CD8-positive, alpha-beta memory T cell (primary cell): Measurements from ENCODE around the gene SCD. TPM values are rescaled to one million over a fixed set of nuclear protein-coding genes. Genes with fewer than 3 reads are reported as not detected.
A peak's percentile ranks its signal among the peaks of the same experiment; 100 is the strongest.

Experiments used
- CTCF ChIA-PET: fragments of 350-600 bp; sonication (Branson Sonifier 250); formaldehyde crosslinking; loops from one replicate; lab custom pipeline; 2021; ENCODE audit warnings: antibody characterized with exemption; lab: Charles Lee
- POLR2A ChIA-PET: fragments of 350-600 bp; sonication (Branson Sonifier 250); formaldehyde crosslinking; loops from one replicate; lab custom pipeline; 2021; ENCODE audit warnings: antibody characterized with exemption; lab: Charles Lee
- DNase-seq, 5 donors: peaks; one replicate each; pipeline versions ENCODE4 v3.0.0 to v3.0.0-alpha.2; 2020 to 2022; ENCODE audit warnings: mixed read lengths in 1 of 5
- H3K27ac ChIP-seq: one replicate; pipeline ENCODE4 v1.7.0; 2013; ENCODE audit warnings: low read depth, mild to moderate bottlenecking, low read length, moderate library complexity
- H3K27me3 ChIP-seq: 2 replicates; pipeline ENCODE4 v1.7.0; 2013; ENCODE audit warnings: low read length, mild to moderate bottlenecking; ENCODE audit not compliant: insufficient read depth, poor library complexity, severe bottlenecking
- H3K36me3 ChIP-seq: 2 replicates; pipeline ENCODE4 v1.7.0; 2013; ENCODE audit warnings: mild to moderate bottlenecking, low read length, moderate library complexity; ENCODE audit not compliant: insufficient read depth
- H3K4me1 ChIP-seq: 2 replicates; pipeline ENCODE4 v1.7.0; 2013; ENCODE audit warnings: mild to moderate bottlenecking, low read length, moderate library complexity; ENCODE audit not compliant: insufficient read depth
- H3K4me3 ChIP-seq: 2 replicates; pipeline ENCODE4 v1.7.0; 2013; ENCODE audit warnings: mild to moderate bottlenecking, low read length
- H3K9me3 ChIP-seq: 2 replicates; pipeline ENCODE4 v1.7.0; 2013; ENCODE audit warnings: mild to moderate bottlenecking, low read length
- H3K27ac Mint-ChIP-seq, 8 donors: one replicate each; pipeline ENCODE4 v1.8.0; 2020 to 2021; ENCODE audit warnings: mixed read lengths in 8 of 8, mild to moderate bottlenecking in 6 of 8, inconsistent platforms in 3 of 8, moderate library complexity in 3 of 8
- H3K27me3 Mint-ChIP-seq, 2 donors: one replicate each; pipeline ENCODE4 v1.8.0; 2020 to 2021; ENCODE audit warnings: mixed read lengths in 2 of 2, mild to moderate bottlenecking in 1 of 2, moderate library complexity in 1 of 2
- H3K36me3 Mint-ChIP-seq, 3 donors: one replicate each; pipeline ENCODE4 v1.8.0; 2020 to 2021; ENCODE audit warnings: mixed read lengths in 3 of 3, inconsistent platforms in 1 of 3, mild to moderate bottlenecking in 1 of 3
- H3K4me1 Mint-ChIP-seq, 3 donors: one replicate each; pipeline ENCODE4 v1.8.0; 2020 to 2021; ENCODE audit warnings: mixed read lengths in 3 of 3, inconsistent platforms in 1 of 3, mild to moderate bottlenecking in 1 of 3
- H3K4me3 Mint-ChIP-seq, 7 donors: one replicate each; pipeline ENCODE4 v1.8.0; 2020 to 2021; ENCODE audit warnings: mixed read lengths in 7 of 7, mild to moderate bottlenecking in 6 of 7, moderate library complexity in 4 of 7, inconsistent platforms in 2 of 7
- H3K9me3 Mint-ChIP-seq, 5 donors: one replicate each; pipeline ENCODE4 v1.8.0; 2020 to 2022; ENCODE audit warnings: mixed read lengths in 5 of 5, mild to moderate bottlenecking in 3 of 5, moderate library complexity in 2 of 5, inconsistent platforms in 1 of 5
- polyA plus RNA-seq: library from polyadenylated mRNA; unstranded; fragments of 300-500 nt; fragmentation: Illumina TruSeq; gene quantifications from one replicate; pipeline ENCODE4 v1.2.3, GENCODE V29; 2021
- total RNA-seq, 2 experiments: library from RNA; stranded (reverse); gene quantifications; one replicate each; pipeline ENCODE4 v1.2.3, GENCODE V29; 2021

Gene SCD
- total and polyA plus RNA-seq, 3 experiments from 2014 or later, result 5.1 to 45.3 (median 43.9) TPM

DNA sequence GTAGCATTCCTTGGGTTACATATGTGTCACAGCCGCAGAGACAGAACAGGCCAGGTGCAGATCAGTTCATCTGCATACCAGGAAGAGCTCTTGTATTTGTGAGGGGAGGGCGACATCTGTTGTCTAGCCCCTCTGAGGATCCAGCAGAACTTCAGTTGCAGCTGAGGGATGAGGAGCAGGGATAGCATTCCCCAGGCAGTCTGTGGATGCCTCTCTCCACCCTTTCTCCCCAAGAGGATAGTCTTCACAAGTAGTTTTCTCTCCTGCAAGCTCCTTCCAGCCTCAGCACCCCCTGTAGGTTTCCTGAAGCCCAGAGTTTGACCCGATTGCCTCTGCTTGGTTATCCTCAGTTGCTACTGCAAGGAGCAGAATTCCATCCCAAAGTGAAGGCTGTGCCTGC is 2.6 kb downstream of the SCD start:
- H3K4me3 ChIP-seq, result peak overlapping the region; percentile 30
- H3K27ac ChIP-seq, result peak overlapping the region; percentile 49
- no peaks in the 10 kb centered on the region for H3K27me3 Mint-ChIP-seq
- no peaks in the 10 kb centered on the region for H3K9me3 Mint-ChIP-seq
- ChIA-PET CTCF (interaction anchor here (1.3 to 2.0 kb wide), 2 partner anchors 21 to 169 kb away, joined by 3 to 9 read pairs; no protein-coding TSS in a partner anchor), POLR2A (no interaction called here)
- no peaks in the 10 kb centered on the region for H3K9me3 ChIP-seq
- H3K36me3 Mint-ChIP-seq, result peaks cover 6 to 9% (median 7%) of the 10 kb centered on the region in 3 donors
- peaks cover 12% of the 10 kb centered on the region for H3K4me1 ChIP-seq
- peak overlapping the region in 2 of 8 donors; percentile 36 to 37 for H3K27ac Mint-ChIP-seq
- H3K4me1 Mint-ChIP-seq, result peaks cover 25 to 34% (median 25%) of the 10 kb centered on the region in 3 donors
- DNase-seq, result no peak
- peak overlapping the region in 1 of 7 donors; percentile 81 for H3K4me3 Mint-ChIP-seq
- no peaks in the 10 kb centered on the region for H3K36me3 ChIP-seq
- no peaks in the 10 kb centered on the region for H3K27me3 ChIP-seq

DNA sequence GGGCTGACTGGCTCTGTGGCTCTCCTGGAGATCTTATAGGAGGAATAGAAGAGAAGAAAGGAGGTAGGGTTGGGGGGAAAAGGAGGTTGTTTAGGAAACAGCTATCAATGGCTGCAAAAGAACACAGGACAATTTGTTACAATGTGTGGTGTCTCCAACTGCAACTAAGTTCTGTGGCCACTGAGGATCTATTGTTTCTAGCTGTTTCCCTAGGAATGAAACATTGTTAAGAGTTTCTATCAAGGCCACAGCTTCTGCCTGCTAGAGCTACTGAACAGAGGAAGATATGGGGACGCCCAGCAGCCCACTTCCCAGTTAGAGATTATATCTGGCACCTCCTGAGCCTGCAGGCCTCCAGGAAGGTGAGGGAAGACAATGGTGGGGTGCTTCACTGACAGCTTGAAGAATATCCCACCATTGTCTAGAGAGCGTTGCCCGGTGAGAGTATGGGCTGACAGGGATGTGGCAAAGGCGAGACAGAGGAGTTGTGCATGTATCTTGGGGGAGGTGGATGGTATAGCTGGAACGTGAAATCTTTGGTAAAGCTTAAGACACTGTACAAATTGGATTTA is 4.0 kb downstream of the SCD start:
- H3K4me1 ChIP-seq, result peaks cover 10% of the 10 kb centered on the region
- H3K27ac Mint-ChIP-seq, result peak overlapping the region in 2 of 8 donors; percentile 3 to 30
- no peaks in the 10 kb centered on the region for H3K27me3 ChIP-seq
- DNase-seq, result no peak
- H3K36me3 ChIP-seq, result no peaks in the 10 kb centered on the region
- ChIA-PET CTCF (interaction anchor here (1.0 to 1.9 kb wide), 4 partner anchors 12 to 83 kb away, joined by 3 to 4 read pairs (median 4); no protein-coding TSS in a partner anchor), POLR2A (no interaction called here)
- H3K4me3 ChIP-seq, result no peak overlapping the region
- no peaks in the 10 kb centered on the region for H3K9me3 Mint-ChIP-seq
- H3K9me3 ChIP-seq, result no peaks in the 10 kb centered on the region
- no peak overlapping the region for H3K4me3 Mint-ChIP-seq
- no peaks in the 10 kb centered on the region for H3K27me3 Mint-ChIP-seq
- H3K36me3 Mint-ChIP-seq, result peaks cover 13 to 15% (median 14%) of the 10 kb centered on the region in 3 donors
- peak overlapping the region; percentile 19 for H3K27ac ChIP-seq
- H3K4me1 Mint-ChIP-seq, result peaks cover 20 to 29% (median 21%) of the 10 kb centered on the region in 3 donors

GRCh38 chr10:100353770-100354485 is 6.9 kb downstream of the SCD start:
- H3K27me3 ChIP-seq, result no peaks in the 10 kb centered on the region
- H3K36me3 ChIP-seq, result no peaks in the 10 kb centered on the region
- H3K4me1 ChIP-seq, result no peaks in the 10 kb centered on the region
- Mint-ChIP-seq H3K27ac (peak overlapping the region in 1 of 8 donors; percentile 74), H3K27me3 (no peaks in the 10 kb centered on the region), H3K36me3 (peaks cover 13 to 22% (median 14%) of the 10 kb centered on the region in 3 donors), H3K4me1 (peaks cover 3 to 14% (median 6%) of the 10 kb centered on the region in 3 donors), H3K4me3 (no peak overlapping the region), H3K9me3 (no peaks in the 10 kb centered on the region)
- ChIA-PET POLR2A (no interaction called here), CTCF (interaction anchor here (0.8 to 2.7 kb wide), 3 partner anchors 9 to 80 kb away, joined by 3 to 7 read pairs (median 3); no protein-coding TSS in a partner anchor)
- no peaks in the 10 kb centered on the region for H3K9me3 ChIP-seq
- H3K27ac ChIP-seq, result no peak overlapping the region
- no peak for DNase-seq
- no peak overlapping the region for H3K4me3 ChIP-seq

DNA sequence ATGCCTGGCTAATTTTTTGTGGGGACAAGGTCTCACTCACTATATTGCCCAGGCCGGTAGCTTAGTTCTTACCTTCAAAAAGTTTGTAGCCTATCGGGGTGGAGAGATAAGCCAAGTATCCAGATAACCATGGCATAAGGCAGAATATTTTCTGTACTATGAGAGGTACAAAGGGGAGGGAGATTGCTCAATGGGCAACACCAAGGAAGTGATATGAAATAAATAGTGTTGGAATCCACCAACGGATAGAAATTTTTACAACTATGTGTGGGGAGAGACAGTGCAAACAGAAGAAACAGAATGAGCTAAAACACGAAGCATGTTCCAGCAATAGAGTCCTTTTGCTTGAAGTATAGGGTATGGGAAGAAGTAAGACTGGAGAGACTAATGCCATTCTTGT is 8.1 kb downstream of the SCD start:
- H3K4me3 ChIP-seq, result no peak overlapping the region
- Mint-ChIP-seq H3K27me3 (no peaks in the 10 kb centered on the region), H3K4me3 (no peak overlapping the region), H3K4me1 (peaks cover 6 to 10% (median 7%) of the 10 kb centered on the region in 3 donors), H3K27ac (no peak overlapping the region), H3K36me3 (peaks cover 13 to 22% (median 14%) of the 10 kb centered on the region in 3 donors), H3K9me3 (no peaks in the 10 kb centered on the region)
- H3K9me3 ChIP-seq, result no peaks in the 10 kb centered on the region
- H3K27ac ChIP-seq, result no peak overlapping the region
- no peaks in the 10 kb centered on the region for H3K36me3 ChIP-seq
- H3K27me3 ChIP-seq, result no peaks in the 10 kb centered on the region
- CTCF ChIA-PET, result interaction anchor here (2.7 kb wide), 1 partner anchor 19 kb away, joined by 7 read pairs; no protein-coding TSS in a partner anchor
- no peak for DNase-seq
- POLR2A ChIA-PET, result no interaction called here
- no peaks in the 10 kb centered on the region for H3K4me1 ChIP-seq

GRCh38 chr10:100356067-100357017 is 9.3 kb downstream of the SCD start:
- Histone ChIP-seq H3K4me1 (no peaks in the 10 kb centered on the region), H3K27ac (no peak overlapping the region), H3K4me3 (no peak overlapping the region), H3K36me3 (no peaks in the 10 kb centered on the region), H3K9me3 (no peaks in the 10 kb centered on the region), H3K27me3 (no peaks in the 10 kb centered on the region)
- DNase-seq, result no peak
- Mint-ChIP-seq H3K4me3 (no peak overlapping the region), H3K27ac (no peak overlapping the region), H3K27me3 (no peaks in the 10 kb centered on the region), H3K9me3 (no peaks in the 10 kb centered on the region), H3K36me3 (peaks cover 14 to 25% (median 17%) of the 10 kb centered on the region in 3 donors), H3K4me1 (peaks cover 4 to 7% (median 6%) of the 10 kb centered on the region in 3 donors)
- CTCF ChIA-PET, result no interaction called here
- POLR2A ChIA-PET, result interaction anchor here (0.6 kb wide), 1 partner anchor 366 kb away, joined by 5 read pairs; no protein-coding TSS in a partner anchor

DNA sequence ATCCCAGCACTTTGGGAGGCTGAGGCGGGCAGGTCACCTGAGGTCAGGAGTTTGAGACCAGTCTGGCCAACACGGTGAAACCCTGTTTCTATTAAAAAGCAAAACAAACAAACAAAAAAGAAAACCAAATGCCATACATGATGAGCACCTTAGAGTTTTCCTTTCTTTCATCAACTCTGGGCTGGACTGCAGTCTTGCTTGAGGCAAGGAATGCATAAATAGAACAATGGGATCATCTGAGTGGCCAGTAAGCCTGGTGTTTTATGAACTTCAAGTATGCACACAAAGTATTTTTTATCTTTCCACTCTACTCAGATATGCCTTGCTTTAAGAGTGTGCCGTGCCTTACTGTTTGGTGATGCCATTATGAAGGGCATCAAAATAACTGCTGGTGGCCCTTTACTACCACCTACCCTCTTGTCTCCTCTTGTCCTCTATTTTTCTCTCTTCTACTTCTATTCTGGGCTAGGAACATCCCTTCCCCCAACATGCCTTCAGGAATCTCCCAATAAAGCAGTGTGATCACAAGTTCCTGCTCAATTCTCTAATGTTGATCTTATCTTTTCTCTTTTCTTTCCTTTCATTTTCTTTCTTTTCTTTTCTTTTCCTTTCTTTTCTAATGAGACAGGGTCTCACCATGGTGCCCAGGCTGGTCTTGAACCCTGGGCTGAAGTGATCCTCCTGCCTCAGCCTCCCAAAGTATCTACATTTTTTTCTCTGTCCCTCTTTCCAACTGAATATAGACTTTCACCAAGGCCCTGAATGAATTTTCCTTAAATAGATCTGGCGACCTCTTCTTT is 10.2 kb downstream of the SCD start:
- Histone ChIP-seq H3K27ac (no peak overlapping the region), H3K4me1 (no peaks in the 10 kb centered on the region), H3K36me3 (no peaks in the 10 kb centered on the region), H3K9me3 (no peaks in the 10 kb centered on the region), H3K27me3 (no peaks in the 10 kb centered on the region), H3K4me3 (no peak overlapping the region)
- Mint-ChIP-seq H3K9me3 (no peaks in the 10 kb centered on the region), H3K36me3 (peaks cover 14 to 25% (median 17%) of the 10 kb centered on the region in 3 donors), H3K27ac (peak overlapping the region in 2 of 8 donors; percentile 52 to 74), H3K4me1 (peaks cover 4 to 7% (median 6%) of the 10 kb centered on the region in 3 donors), H3K27me3 (no peaks in the 10 kb centered on the region), H3K4me3 (peak overlapping the region in 1 of 7 donors; percentile 30)
- DNase-seq, result no peak
- ChIA-PET CTCF (no interaction called here), POLR2A (no interaction called here)

DNA sequence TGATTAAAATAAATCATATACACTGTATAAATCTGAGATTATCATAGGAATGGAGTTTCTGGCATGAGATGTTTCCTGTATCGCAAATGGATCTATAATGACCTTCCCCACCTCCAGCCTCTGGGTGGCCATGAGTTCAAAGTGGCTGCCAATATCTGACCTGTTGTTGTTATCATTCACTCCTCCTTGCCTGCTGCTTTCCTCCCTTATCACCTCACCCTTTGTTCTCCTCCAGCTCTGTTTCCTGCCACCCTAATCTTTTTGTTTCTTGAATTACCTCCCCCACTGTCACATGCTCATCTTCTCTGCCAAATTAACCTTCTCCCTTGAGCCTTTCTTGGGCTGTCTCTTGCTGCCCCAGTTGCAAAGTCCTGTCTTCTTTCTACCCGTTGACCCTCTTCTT is 12.0 kb downstream of the SCD start:
- no peaks in the 10 kb centered on the region for H3K27me3 ChIP-seq
- H3K27ac Mint-ChIP-seq, result peak overlapping the region in 4 of 8 donors; percentile 15 to 72 (median 57)

More for the DNA sequence above, 12.0 kb downstream of the SCD start:
- Mint-ChIP-seq H3K4me1 (peaks cover 4 to 7% (median 6%) of the 10 kb centered on the region in 3 donors), H3K27me3 (no peaks in the 10 kb centered on the region), H3K9me3 (no peaks in the 10 kb centered on the region), H3K36me3 (peaks cover 11 to 20% (median 17%) of the 10 kb centered on the region in 3 donors), H3K4me3 (no peak overlapping the region)
- Histone ChIP-seq H3K27ac (no peak overlapping the region), H3K4me3 (no peak overlapping the region), H3K9me3 (no peaks in the 10 kb centered on the region), H3K4me1 (no peaks in the 10 kb centered on the region), H3K36me3 (no peaks in the 10 kb centered on the region)
- ChIA-PET POLR2A (no interaction called here), CTCF (no interaction called here)
- no peak for DNase-seq
